Measurements from ENCODE around the gene CDIPT.
"Not testable (repeated sequence)": the region's sequence is repeated elsewhere in the genome, so short reads cannot be mapped to it uniquely, and the experiment has no call there.

Gene CDIPT

DNA sequence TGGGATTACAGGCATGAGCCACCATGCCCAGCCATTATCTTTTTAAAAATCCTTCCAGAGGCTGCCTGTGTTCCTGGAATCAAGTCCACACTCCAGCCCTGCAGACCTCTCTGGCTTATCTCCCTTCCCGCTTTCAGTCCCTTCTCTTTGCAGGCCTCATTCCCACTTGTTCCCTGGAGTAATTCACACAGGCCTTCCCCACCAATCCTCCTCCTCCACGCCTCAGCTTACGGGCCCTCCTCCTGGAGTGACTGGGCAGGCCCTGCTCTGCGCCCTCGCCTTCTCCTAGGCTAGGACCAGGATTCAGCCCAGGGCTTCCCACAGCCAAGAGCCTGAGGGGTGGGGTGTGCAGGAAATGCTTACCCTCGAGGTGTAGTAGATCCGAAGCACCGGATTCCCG, 2.8 kb downstream of the CDIPT start:
- DNase-seq (ENCODE audit: low read depth in 1 of 2, low spot score in 1 of 2), result no peak

DNA sequence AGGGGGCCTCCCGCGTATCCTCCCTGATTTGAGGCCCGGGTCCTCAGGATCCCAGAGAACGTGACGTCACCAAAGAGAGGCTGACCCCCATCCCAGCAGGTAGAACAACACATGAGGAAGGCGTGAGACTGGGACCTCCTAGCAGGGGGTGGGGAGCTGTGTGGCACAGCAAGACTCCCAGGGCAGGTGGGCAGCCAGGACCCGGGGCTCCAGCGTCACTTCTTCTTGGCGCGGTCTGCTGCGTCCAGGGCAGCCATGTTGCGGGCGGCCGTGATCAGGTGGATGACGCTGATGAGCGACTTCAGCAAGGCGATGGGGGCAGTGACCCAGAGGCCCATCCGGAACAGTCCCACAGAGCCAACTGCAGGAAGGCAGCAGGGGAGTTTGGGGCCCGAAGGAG, 4.1 kb downstream of the CDIPT start:
- DNase-seq (ENCODE audit: low read depth in 1 of 2, low spot score in 1 of 2), result no peak

DNA sequence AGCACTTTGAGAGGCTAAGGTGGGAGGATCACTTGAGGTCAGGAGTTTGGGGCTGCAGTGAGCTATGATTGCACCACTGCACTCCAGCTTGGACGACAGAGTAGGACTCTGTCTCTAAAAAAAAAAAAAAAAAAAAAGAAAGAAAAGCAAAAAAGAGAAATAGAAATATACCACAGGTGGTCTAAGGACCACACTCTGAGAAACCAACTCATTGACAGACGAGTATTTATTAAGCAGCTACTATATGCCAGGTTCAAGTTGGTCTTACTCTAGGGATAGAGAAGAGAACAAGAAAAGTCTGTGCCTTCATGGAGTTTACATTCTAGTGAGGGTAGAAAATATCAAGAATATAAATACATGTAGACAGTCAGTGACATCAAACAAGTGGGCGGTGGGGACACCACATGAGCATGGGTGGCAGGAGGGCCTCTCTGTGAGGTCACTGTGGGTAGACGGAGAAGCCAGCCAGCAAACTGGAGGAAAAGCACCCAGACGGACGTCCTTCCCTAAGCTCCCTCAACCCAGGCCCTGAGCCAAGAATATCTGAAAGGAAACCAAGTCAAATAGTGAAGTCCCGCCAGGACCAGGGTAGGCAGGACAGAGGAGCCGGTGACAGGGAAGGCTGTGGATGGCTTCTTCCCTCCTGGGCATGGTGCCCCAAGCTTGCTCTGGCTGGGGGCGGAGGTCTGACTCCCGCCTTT, 4.7 kb downstream of the CDIPT start:
- no peak for DNase-seq (ENCODE audit: low read depth in 1 of 2, low spot score in 1 of 2)

DNA sequence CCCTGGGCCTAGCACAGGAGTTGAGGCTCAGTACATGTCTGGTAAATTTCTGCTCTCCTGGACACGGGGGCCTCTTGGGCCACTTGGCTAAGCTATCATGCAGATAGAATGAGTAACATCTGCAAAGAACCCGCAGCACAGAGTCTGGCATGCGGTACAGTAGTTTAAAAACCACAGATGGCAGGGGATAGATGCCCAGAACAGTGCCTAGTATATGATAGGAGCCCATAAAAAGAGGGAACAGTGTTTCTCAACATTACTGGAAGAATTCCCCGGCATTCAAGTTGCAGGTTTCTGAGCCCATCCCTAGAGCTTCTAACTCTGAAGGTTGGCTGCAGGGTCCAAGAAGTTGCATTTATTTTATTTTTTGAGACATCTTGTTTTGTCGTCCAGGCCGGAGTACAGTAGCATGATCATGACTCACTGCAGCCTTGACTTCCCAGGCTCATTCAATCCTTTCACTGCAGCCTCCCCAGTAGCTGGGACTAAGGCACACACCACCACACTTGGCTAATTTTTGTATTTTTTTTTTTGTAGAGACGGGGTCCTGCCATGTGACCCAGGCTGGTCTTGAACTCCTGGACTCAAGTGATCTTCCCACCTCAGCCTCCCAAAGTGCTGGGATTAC, 5.8 kb downstream of the CDIPT start:
- DNase-seq (ENCODE audit: low read depth in 1 of 2, low spot score in 1 of 2), result no peak

DNA sequence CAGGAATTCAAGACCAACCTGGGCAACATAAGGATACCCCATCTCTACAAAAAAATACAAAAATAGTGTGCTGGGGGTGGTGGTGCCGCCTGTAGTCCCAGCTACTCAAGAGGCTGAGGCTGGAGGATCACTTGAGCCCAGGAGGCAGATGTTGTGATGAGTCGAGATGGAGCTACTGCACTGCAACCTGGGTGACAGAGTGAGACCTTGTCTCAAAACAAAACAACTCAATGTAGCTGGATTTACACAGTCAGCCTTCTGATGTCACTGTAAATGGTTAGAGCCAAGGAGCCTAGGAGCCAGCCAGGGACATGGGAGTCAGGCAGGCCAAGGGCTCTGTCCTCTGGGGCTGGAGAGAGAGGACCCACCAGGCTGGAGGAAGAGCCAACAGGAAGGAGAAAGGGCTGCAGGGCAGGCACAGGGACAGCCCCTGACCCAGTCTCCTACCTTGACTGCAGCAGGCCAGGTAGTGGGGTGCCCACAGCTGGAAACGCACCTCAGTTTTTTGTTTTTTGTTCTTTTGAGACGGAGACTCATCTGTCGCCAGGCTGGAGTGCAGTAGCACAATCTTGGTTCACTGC, 8.4 kb downstream of the CDIPT start:
- no peak for DNase-seq (ENCODE audit: low read depth in 1 of 2, low spot score in 1 of 2)

DNA sequence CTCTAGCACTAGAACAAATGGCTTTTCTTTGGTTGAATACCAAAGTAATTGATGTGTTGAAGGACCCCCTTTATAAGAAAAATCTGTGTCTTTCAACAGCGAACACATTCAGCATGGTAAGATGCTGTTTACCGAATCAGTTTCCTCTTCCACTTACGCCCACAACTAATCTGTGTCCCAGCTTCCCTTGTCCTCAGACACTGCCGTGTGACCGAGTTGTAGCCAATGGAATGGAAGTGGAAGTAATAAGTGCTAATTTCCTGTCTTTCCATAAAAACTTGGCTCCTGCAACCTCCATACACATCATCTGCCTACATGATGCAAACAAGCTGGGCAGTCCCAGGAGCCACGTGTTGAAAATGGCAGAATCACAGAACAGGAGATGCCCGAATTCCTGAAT, 10.4 kb downstream of the CDIPT start:
- DNase-seq (ENCODE audit: low read depth in 1 of 2, low spot score in 1 of 2), result no peak

DNA sequence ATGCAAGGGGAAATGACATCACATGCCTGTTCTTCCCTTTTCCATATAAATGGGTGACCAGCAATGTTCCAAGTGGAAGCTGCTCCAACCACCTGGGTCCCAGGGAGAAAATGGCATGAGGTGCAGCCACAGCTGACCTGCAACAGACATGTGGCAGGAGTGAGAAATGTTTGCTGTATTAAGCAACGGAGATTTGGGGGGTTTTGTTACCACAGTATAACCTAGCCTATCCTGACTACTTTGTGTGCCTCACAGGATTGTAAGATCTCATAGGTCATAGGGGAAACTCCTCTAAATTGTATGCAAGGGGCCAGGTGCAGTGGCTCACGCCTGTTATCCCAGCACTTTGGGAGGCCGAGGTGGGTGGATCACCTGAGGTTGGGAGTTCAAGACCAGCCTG, 12.0 kb downstream of the CDIPT start:
- no peak for DNase-seq (ENCODE audit: low read depth in 1 of 2, low spot score in 1 of 2)

DNA sequence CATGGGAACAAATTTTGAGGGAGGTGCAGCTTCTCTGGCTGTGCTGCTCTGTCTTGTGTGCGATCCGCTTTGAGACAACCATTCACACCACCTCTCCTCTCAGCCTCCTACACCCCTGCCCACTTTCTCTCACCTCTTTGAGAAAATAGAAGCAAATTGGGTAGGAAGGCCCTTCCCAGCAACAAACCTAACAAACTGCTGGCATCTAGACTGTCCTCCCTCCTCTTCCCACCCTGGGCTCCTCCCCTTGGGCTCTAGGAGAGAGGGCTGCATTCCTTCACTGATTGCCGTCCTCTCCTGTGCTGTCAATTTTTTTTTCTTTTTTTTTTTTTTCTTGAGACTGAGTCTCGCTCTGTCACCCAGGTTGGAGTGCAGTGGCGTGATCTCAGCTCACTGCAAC, 13.5 kb downstream of the CDIPT start:
- no peak for DNase-seq (ENCODE audit: low read depth in 1 of 2, low spot score in 1 of 2)

DNA sequence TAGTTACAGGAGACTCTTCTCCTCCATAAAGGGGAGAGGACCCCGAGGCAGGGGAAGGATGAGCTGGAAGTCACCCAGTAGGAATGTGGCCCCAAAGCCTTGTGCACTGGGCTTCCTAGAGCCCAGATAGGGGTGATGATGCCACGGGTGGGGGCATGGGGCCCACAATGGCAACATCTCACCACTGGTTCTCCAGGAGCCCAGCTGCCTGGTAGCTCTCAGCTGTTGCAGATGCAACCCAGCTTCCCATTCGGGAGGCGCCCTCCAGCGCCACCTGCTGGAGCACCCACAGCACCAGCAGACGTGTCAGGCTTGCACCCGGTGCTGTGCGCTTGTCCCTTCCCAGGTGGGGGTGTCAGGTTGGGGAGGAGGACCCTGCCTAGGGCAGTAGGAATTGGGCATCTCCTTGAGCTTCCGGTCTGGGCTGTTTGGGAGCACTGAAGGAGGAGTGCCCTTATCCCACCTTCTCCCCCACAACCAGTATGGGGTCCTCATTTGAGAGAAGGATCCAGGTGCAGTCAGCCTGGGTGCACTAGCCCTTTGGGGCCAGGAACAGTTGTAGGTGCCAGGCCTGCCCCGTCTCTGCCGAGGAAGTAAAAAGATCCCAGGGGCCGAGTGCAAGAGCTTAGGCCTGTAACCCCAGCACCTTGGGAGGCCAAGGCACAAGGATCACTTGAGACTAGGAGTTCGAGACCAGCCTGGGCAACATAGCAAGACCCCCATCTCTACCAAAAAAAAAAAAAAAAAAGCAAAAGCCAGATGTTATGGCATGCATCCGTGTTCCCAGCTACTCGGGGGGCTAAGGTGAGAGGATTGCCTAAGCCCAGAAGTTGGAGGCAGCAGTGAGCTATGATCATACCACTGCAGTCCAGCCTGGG, 14.4 kb downstream of the CDIPT start:
- DNase-seq (ENCODE audit: low read depth in 1 of 2, low spot score in 1 of 2), result peak; percentile 70 to 72

DNA sequence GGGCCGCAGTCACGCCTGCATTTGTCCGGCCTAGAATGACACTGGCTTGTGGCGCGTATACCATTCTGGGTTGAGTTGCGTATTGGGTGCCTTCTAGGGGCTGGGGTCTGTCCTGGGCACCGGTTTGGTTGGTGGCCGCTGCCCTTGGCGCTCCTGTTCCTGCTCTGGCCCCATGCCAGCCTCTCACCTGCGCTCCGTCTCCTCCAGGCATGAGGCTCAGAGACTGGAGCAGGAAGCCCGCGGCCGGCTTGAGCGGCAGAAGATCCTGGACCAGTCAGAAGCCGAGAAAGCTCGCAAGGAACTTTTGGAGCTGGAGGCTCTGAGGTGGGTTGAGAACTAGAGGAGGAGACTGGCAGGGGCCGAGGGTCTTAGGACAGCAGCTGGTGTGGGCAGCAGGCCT, 17.4 kb downstream of the CDIPT start:
- DNase-seq (ENCODE audit: low read depth in 1 of 2, low spot score in 1 of 2), result no peak

DNA sequence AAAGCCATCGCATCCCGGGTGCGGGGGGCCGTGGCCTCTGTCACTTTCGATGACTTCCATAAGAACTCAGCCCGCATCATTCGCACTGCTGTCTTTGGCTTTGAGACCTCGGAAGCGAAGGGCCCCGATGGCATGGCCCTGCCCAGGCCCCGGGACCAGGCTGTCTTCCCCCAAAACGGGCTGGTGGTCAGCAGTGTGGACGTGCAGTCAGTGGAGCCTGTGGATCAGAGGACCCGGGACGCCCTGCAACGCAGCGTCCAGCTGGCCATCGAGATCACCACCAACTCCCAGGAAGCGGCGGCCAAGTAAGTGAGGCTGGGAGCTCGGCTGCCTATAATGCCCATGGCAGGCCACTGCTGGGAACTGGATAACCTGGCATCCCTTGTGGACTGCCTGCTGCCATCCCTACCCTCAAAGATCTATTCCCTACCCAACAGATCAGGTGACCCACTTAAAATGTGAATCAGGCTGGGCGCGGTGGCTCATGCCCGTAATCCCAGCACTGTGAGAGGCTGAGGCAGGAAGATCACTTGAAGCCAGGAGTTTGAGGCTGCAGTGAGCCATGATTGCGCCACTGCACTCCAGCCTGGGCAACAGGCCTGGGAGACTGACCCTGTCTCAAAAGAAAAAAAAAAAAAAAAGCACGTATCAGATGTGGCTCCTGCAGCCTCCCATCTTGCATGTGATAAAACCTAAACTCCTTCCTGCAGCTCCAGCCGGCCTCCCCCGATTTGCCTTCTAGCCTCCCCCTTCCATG, 18.3 kb downstream of the CDIPT start:
- no peak for DNase-seq (ENCODE audit: low read depth in 1 of 2, low spot score in 1 of 2)

DNA sequence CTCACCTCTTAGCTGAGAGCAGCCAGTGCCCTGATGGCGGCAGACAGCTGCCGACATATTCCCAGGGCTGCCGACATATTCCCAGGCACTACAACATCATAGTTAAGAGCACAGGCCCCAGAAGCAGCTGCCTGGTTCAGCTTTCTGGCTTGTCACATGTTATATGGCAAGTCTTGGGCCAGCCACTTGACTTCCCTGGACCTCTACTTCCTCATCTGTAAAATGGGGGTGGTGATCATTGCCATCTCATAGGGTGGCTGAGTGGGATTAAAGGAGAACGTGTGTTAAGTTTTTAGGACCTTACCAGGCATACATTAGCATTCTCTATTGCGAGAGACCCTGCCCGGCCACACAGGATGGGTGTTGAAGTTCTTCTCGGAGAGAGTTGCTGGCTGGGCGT, 19.1 kb downstream of the CDIPT start:
- no peak for DNase-seq (ENCODE audit: low read depth in 1 of 2, low spot score in 1 of 2)

DNA sequence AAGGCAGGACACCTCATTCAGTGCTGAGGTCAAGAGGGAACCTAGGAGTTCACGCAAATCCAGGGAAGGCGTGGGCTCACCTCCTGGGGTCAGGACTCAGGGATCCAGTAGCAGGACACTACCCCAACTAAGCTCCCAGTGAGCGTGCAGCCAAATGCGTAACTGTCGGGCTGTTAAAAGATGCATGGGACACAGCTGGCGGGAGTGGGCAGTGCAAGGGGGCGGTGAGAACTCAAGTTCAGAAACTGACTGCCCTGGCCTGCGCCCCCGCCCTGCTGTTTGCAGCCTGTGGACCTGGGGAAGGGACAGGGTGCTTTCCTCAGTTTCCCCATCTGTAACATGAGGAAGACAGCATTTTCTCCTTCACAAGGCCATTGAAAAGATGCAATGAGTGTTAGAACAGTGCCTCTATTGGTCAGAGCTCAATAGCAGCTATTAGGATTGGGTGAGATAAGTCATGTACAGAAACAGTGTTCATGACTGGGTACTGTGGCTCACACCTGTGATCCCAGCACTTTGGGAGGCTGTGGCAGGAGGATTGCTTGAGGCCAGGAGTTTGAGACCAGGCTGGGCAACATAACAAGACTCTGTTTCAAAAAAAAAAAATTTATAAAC, 20.2 kb downstream of the CDIPT start:
- DNase-seq (ENCODE audit: low read depth in 1 of 2, low spot score in 1 of 2), result no peak

DNA sequence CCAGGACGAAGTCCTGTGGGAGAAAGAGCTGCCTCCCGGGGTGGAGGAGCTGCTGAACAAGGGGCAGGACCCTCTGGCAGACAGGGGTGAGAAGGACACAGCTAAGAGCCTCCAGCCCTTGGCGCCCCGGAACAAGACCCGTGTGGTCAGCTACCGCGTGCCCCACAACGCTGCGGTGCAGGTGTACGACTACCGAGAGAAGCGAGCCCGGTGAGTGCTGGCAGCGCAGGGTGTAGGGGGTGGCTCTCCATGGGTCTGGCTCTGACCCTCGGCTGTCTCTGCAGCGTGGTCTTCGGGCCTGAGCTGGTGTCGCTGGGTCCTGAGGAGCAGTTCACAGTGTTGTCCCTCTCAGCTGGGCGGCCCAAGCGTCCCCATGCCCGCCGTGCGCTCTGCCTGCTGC, 21.4 kb downstream of the CDIPT start:
- no peak for DNase-seq (ENCODE audit: low read depth in 1 of 2, low spot score in 1 of 2)

DNA sequence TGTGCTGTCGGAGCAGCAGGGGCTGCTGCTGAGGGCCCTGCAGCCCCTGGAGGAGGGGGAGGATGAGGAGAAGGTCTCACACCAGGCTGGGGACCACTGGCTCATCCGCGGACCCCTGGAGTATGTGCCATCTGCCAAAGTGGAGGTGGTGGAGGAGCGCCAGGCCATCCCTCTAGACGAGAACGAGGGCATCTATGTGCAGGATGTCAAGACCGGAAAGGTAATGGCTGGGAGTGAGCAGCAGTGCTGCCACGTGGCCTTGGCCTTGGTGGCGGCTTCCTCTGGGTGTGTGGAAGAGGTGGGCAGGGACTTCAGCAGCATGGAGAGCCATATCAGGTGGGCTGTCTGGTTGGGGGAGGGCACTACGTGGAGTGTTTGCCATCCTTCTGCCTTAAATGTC, 22.8 kb downstream of the CDIPT start:
- DNase-seq (ENCODE audit: low read depth in 1 of 2, low spot score in 1 of 2), result no peak

DNA sequence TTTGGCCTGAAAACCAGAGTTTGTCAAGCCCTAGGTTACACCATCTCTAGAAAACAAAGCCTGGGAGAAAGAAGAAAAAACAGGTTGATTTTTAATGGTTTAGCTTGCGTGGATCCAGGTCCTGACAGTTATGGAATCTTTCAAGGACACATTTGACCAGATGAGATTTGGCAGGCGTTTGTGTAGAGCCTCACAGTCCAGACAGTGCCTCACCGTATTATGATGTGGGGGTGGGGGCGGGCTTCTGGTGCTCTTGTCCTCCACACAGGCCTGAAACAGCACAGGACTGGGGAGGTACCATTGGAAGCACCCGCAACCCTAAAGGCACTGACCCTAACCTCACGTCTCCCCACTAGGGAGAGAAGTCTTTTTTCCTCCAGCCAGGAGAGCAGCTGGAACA, 23.2 kb downstream of the CDIPT start:
- no peak for DNase-seq (ENCODE audit: low read depth in 1 of 2, low spot score in 1 of 2)

DNA sequence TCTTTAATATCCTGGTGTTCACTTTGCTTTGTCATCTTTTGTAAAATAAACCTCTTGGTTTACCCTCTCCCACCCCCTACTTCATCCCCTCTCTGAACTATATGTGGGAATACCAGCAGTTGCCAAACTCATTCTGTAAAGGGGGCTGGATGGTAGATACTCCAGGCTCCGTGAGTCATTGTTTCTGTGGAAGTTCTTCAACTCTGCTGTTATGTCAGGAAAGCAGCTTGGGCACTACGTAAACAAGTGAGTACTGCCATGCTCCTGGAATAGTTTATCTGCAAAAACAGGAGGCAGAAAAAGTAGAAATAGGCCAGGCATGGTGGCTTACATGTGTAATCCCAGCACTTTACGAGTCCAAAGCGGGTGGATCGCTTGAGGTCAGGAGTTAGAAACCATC, 25.2 kb downstream of the CDIPT start:
- no peak for DNase-seq (ENCODE audit: low read depth in 1 of 2, low spot score in 1 of 2)

DNA sequence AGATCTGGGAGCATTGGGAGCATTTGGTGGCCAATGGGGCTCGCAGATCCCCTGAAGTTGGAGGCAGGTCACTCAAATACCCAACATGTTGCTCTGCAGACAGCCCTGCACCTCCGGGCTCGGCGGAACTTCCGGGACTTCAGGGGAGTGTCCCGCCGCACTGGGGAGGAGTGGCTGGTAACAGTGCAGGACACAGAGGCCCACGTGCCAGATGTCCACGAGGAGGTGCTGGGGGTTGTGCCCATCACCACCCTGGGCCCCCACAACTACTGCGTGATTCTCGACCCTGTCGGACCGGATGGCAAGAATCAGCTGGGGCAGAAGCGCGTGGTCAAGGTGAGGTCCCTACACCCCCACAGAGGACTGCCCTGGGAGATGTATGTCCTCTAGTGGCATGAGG, 26.4 kb downstream of the CDIPT start:
- no peak for DNase-seq (ENCODE audit: low read depth in 1 of 2, low spot score in 1 of 2)

DNA sequence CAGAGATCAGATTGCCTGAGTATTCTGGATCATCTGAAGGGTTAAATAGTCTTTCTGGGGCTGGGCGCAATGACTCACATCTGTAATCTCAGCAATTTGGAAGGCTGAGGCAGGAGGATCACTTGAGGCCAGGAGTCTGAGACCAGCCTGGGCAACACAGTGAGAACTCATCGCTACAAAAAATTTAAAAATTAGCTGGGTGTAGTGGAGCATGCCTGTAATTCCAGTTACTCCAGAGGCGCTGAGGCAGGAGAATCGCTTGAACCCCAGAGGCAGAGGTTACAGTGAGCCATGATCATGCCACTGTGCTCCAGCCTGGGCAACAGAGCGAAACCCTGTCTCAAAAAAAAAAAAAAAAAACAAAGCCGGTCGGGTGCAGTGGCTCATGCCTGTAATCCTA, 27.1 kb downstream of the CDIPT start:
- no peak for DNase-seq (ENCODE audit: low read depth in 1 of 2, low spot score in 1 of 2)

DNA sequence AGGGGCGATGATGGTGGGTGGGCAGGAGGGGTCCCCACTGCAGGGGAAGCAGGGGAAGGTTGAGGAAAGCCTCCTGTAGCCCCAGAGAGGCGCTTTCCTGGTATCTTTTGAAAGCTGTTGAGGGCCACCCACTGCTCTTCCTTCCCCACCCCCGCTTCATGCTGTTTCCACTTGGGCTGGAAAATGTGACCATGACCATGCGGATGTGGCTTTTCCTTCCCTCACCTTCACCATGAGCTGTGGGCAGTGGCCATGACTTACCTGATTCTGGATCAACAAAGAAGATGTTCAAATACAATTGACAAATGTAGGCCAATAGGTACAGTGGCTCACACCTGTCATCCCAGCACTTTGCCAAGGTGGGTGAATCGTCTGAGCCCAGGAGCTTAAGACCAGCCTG, 28.9 kb downstream of the CDIPT start:
- no peak for DNase-seq (ENCODE audit: low read depth in 1 of 2, low spot score in 1 of 2)

DNA sequence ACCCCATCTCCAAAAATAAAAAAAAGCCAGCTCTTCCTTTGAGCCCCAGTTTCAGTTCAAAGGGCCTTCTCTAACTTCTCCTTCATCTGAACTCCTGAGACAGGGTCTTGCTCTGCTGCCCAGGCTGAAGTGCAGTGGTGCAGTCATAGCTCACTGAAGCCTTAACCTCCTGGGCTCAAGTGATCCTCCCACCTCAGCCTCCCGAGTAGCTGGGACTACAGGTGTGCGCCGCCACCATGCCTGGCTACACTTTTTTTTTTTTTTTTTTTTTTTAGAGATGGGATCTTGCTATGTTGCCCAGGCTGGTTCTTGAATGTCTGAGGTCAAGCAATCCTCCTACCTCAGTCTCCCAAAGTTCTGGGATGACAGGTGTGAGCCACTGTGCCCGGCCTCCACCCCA, 29.8 kb downstream of the CDIPT start:
- DNase-seq (ENCODE audit: low read depth in 1 of 2, low spot score in 1 of 2), result not testable (repeated sequence)

Measured in activated T-helper 1 cell treated with anti-CD3 and anti-CD28 coated beads, Interleukin-2, amount 50 U/mL, for 16 hours (primary cell).